ENCODE results near the gene RCE1. TPM values are rescaled to one million over a fixed set of nuclear protein-coding genes. Genes with fewer than 3 reads are reported as not detected.

RCE1 gene
- total RNA-seq, 2 donors from 2014 or later, result 34.5 to 37.5 TPM

GRCh38 chr11:66834943-66835342 lies 8.3 kb upstream of the RCE1 start:
- DNase-seq, result no peak
- peaks cover 23% of the 10 kb centered on the region for H3K36me3 ChIP-seq (ENCODE audit: control insufficient read depth, insufficient read depth, low read length)
- Mint-ChIP-seq H3K9me3 (no peaks in the 10 kb centered on the region), H3K27ac (no peak overlapping the region), H3K4me3 (no peak overlapping the region), H3K27me3 (ENCODE audit: insufficient read depth) (no peaks in the 10 kb centered on the region), H3K36me3 (ENCODE audit: low read depth) (peaks cover 23% of the 10 kb centered on the region), H3K4me1 (peaks cover 2% of the 10 kb centered on the region)
- H3K27ac ChIP-seq (ENCODE audit: low read depth, low read length), result no peak overlapping the region
- TF ChIP-seq CTCF (conservative IDR thresholded peaks at IDR 0.05), result no peak
- WGBS, 2 experiments (ENCODE audit: insufficient coverage in 1 of 2, insufficient read length in 1 of 2), result 96 to 98% methylated on average over 3 to 4 of the region's 5 CpGs
- H3K9me3 ChIP-seq (ENCODE audit: control insufficient read depth, low read length), result no peaks in the 10 kb centered on the region
- H3K4me3 ChIP-seq (ENCODE audit: low read length), result no peak overlapping the region
- no peaks in the 10 kb centered on the region for H3K27me3 ChIP-seq (ENCODE audit: control insufficient read depth, insufficient read depth, low read length, poor library complexity, severe bottlenecking)
- H3K4me1 ChIP-seq (ENCODE audit: control insufficient read depth, insufficient read depth, low read length), result no peaks in the 10 kb centered on the region
- no peak overlapping the region for H3K9ac ChIP-seq (ENCODE audit: extremely low read depth, low read length, poor library complexity, severe bottlenecking)

GRCh38 chr11:66835768-66836405 lies 7.4 kb upstream of the RCE1 start:
- Mint-ChIP-seq H3K4me3 (no peak overlapping the region), H3K27ac (no peak overlapping the region), H3K4me1 (peaks cover 2% of the 10 kb centered on the region), H3K27me3 (ENCODE audit: insufficient read depth) (no peaks in the 10 kb centered on the region), H3K9me3 (no peaks in the 10 kb centered on the region), H3K36me3 (ENCODE audit: low read depth) (peaks cover 22% of the 10 kb centered on the region)
- DNase-seq, result no peak
- WGBS, 2 experiments (ENCODE audit: insufficient coverage in 1 of 2, insufficient read length in 1 of 2), result 84 to 96% methylated on average over 6 to 12 of the region's 12 CpGs
- Histone ChIP-seq H3K36me3 (ENCODE audit: control insufficient read depth, insufficient read depth, low read length) (peaks cover 24% of the 10 kb centered on the region), H3K4me3 (ENCODE audit: low read length) (no peak overlapping the region), H3K4me1 (ENCODE audit: control insufficient read depth, insufficient read depth, low read length) (no peaks in the 10 kb centered on the region), H3K27ac (ENCODE audit: low read depth, low read length) (no peak overlapping the region), H3K9ac (ENCODE audit: extremely low read depth, low read length, poor library complexity, severe bottlenecking) (no peak overlapping the region), H3K27me3 (ENCODE audit: control insufficient read depth, insufficient read depth, low read length, poor library complexity, severe bottlenecking) (no peaks in the 10 kb centered on the region), H3K9me3 (ENCODE audit: control insufficient read depth, low read length) (no peaks in the 10 kb centered on the region)
- no peak for TF ChIP-seq CTCF (conservative IDR thresholded peaks at IDR 0.05)

- H3K36me3 ChIP-seq (ENCODE audit: control insufficient read depth, insufficient read depth, low read length), result peaks cover 28% of the 10 kb centered on the region
- WGBS, 2 experiments (ENCODE audit: insufficient coverage in 1 of 2, insufficient read length in 1 of 2), result 93 to 96% methylated on average over 4 of the region's 4 CpGs
- H3K4me1 ChIP-seq (ENCODE audit: control insufficient read depth, insufficient read depth, low read length), result peaks cover 8% of the 10 kb centered on the region
- no peaks in the 10 kb centered on the region for H3K27me3 ChIP-seq (ENCODE audit: control insufficient read depth, insufficient read depth, low read length, poor library complexity, severe bottlenecking)
- no peak overlapping the region for H3K4me3 Mint-ChIP-seq
- no peaks in the 10 kb centered on the region for H3K27me3 Mint-ChIP-seq (ENCODE audit: insufficient read depth)
- H3K9me3 ChIP-seq (ENCODE audit: control insufficient read depth, low read length), result no peaks in the 10 kb centered on the region
- no peak overlapping the region for H3K9ac ChIP-seq (ENCODE audit: extremely low read depth, low read length, poor library complexity, severe bottlenecking)
- H3K27ac ChIP-seq (ENCODE audit: low read depth, low read length), result no peak overlapping the region
- H3K4me1 Mint-ChIP-seq, result peaks cover 13% of the 10 kb centered on the region
- H3K36me3 Mint-ChIP-seq (ENCODE audit: low read depth), result peaks cover 18% of the 10 kb centered on the region
- no peak overlapping the region for H3K27ac Mint-ChIP-seq
- peak; percentile 14 for DNase-seq
- TF ChIP-seq CTCF (conservative IDR thresholded peaks at IDR 0.05), result no peak
- H3K4me3 ChIP-seq (ENCODE audit: low read length), result no peak overlapping the region
- H3K9me3 Mint-ChIP-seq, result no peaks in the 10 kb centered on the region
These were observed 2.7 kb upstream of the RCE1 start for GRCh38 chr11:66840317-66841091.
